GM19372 (cell line): Measurements from ENCODE around the gene BMP5.

Experiments
- ATAC-seq: cut with Tn5 transposase; IDR thresholded peaks from one replicate; pipeline ENCODE4 v1.9.1; 2021; ENCODE audit warnings: mild to moderate bottlenecking, low read depth, moderate library complexity; ENCODE audit not compliant: unreplicated experiment

Gene BMP5

DNA sequence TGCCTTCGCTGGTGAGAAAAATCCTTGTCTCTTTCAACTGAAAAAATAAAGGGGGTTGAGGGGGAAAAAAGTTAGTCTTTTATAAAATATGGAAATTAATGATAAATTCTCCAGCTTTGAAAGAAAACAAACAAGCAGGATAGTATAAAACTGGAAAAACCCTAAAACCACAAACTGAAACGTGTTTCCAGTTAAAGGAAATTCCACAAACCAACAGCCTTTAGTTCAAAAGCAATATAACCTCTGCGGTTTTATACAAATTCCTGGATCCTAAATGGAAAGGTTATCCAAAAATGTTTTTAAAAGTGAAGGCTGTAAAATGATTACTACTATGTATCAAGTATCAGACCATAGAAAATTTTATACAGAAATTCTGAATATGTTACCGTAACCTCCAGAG, 55.6 kb downstream of the BMP5 start:
- ATAC-seq, result no peak

DNA sequence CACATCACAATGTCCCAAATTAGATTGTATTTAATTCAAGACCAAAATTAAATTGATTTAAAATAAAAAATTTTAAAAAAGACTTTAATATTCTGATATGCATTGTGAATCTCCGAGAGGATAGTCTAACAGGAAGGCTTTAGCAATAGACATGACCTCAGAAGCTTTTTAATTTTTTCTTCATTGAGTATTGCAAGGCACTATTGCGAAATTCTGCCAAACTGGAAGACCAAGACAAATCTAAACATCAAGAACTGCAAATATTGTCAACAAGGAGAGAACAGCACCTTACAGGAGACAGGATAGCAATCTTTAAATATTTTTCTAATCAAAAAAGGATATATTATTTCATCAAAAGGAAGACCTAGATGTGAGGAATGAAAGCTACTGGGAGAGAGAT, 56.9 kb downstream of the BMP5 start:
- no peak for ATAC-seq

- ATAC-seq, result no peak
These were observed 62.9 kb downstream of the BMP5 start for GRCh38 chr6:55812509-55812908.

DNA sequence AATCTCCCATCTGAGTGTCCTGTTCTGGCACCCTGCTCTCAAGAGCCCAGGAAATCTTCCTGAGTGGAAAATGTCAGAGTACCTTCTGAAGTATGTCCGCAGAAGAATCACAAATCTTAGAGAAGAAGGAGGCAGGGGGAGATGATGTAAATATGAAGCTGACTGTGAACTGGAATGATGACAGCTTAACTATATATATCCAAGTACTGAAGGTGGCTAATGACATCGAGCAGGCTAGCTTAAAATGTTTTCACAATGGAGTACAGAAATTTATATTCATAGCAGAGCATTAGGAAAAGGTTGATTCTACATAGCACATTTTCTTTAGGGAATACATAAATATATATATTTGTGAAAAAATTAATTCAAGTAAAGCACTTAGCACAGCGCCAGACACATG, 64.3 kb downstream of the BMP5 start:
- no peak for ATAC-seq

GRCh38 chr6:55802259-55802658, 73.1 kb downstream of the BMP5 start:
- no peak for ATAC-seq

DNA sequence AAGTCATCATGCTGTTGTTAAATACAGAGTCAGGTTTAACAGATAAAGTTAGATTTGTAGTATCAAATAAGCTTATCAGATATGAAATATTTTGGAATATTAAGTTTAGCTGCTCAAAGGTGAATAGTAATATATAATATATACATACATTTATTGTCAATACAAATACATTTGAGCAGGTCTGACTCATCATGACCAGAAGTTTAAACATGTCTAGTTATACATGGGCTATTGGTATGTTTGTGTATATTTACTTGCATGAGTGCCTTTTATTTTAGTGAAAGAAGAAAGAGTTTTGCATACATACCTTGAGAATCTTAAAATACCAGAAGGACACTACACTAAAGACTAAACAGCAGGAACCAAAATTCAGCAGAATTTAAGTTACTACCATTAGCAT, 76.8 kb downstream of the BMP5 start:
- no peak for ATAC-seq

DNA sequence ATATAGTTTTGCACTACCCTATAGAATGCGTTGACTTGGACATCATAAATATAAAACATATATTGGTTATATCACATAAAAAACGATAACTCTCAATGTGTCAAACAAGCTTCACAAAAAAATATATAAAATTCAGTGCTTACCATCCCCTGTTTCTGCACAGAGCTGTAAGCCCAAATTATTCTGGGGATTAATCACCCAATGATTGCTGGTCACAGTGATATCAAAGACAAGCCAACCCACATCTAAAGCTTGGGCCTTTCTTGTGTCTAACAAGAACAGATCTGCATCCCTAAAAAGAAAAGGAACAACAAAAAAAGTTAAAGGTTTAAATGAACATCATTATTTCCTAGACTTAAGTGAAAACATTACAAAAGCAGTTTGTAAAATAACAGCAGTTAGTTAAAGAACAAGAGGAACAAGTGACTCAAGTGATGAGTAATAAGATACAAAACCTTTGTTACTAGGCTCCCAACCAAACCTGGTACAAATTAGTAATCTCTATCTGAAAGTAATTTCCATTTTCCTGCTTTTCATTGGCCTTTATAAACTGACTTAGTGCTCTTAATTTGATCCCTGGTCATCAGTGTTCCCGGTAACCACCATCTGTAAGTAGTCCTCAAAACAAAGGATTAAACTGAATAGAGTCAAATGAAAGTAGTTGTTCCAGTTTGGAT, 81.1 kb downstream of the BMP5 start:
- no peak for ATAC-seq

- ATAC-seq, result no peak
These were observed 90.1 kb downstream of the BMP5 start for GRCh38 chr6:55785273-55785672.

GRCh38 chr6:55782275-55782674, 93.1 kb downstream of the BMP5 start:
- no peak for ATAC-seq

DNA sequence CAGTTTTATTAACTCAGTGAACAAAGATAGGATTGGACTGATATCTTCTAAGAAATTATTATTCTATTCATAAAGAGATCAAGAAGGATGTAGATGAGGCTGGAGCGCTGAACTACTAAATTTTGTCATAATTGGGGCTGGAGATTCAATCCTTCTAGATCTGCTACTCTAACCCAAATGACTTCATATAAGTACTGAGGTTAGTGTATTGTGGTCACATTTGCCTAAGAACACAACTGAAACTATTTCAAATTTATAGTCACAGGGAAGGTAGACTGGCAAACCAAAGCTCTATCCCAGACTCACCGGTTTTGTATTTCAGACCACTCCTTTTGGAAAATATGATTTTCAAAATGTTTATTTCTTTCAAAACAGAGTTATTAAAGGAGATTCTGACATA, 96.7 kb downstream of the BMP5 start:
- ATAC-seq, result no peak

GRCh38 chr6:55777469-55777868, 97.9 kb downstream of the BMP5 start:
- no peak for ATAC-seq

GRCh38 chr6:55776113-55776512, 99.3 kb downstream of the BMP5 start:
- no peak for ATAC-seq

DNA sequence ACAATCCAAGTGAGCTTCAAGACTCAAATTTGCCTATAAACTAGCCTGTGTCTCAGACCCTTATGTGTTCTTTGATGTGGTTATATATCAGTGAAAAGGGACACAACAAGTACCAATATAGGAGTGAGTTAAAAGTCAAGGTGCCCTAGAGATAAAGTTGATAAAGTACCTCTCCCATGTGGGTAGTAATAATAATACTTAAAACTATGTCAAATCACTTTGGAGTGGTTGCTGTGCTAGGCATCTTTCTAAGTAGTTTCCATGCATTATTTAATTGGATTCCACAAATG, 100.4 kb downstream of the BMP5 start:
- ATAC-seq, result no peak

GRCh38 chr6:55774286-55775028, 100.9 kb downstream of the BMP5 start:
- ATAC-seq, result no peak

DNA sequence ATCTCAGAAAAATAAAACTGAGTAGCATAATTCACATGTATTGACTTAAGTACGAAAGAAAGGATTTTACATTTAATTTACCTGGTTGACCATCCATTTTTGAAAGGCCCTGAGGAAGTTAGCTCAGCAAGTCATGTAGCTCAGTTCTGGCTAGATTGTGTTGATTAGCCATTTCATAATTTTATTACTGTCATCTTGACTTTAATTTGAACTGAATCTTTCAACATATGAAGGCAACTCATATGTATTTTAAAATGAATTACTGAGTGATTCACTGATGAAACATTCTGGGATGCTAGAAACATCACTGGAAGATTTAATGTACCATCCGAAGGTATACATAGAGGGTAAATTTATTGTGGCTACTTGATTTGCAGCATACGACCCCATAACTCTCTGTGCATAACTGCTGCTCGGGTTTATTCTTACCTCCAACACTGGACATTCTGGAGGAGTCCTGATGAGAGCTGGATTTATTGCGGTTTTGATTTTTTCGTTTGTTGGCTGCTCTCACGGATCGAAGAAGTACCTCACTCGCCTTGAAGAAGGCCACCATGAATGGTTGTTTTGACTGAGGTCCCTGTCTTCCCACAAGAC, 101.7 kb downstream of the BMP5 start:
- no peak for ATAC-seq

- ATAC-seq, result no peak
These were observed 102.7 kb downstream of the BMP5 start for GRCh38 chr6:55772730-55773129.

GRCh38 chr6:55759536-55759935, 115.9 kb downstream of the BMP5 start:
- no peak for ATAC-seq

DNA sequence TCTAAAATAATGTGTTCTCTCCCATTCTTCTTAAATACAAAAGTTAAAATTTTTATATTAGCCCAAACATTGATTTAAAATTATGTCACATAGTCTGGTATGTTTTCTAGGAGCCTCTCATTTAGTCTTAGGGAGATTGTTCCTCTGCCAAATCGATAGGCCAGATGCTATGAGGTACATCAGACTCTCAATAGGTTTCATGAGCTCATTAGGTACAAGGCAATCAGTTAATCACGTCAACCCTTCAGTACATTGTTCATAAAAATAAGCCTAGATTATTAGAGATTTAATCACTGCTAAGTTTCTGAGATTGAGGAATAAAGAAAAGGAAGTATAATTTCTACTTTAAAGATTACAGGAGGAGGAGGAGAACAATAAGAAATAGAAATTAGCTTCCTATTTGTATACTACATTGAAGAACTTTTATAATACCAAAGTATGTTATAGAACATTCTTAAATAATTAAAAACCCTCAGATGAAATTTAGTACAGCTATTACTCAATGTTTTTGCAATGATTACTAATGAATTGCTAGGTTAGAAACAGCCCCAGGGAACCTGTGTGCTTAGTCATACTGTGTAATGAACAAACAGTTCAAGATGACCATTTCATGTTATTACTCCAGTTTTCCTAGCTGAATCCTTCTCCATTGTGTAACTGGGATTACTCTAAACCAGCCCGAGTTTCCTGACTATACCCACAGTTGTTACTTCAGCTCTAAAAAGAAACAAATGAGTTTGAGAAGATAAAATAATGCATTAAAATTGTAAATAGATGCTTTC, 117.0 kb downstream of the BMP5 start:
- ATAC-seq, result no peak

DNA sequence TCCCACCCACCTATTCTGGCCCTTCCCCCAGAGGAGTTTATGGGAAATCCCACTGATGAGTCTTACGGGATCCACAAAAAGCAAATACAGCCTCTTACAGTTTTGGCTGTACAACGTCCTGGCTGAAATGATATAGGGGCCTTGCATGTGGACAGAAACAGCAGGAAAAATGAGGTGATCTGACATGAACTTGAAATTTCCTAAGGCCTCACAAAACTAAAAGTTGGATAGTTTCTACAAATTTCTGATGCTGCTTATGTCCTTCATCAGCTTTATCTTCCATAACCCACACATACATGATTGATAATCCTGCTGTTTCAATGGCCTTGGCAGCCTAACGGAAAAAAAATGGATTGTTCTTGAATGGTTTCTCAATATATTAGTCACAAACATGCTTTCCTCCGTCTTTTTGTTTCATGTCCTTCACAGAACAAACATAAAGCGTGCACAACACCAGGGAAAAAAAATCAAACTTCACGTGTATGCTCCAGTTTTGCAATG, 118.8 kb downstream of the BMP5 start:
- no peak for ATAC-seq

DNA sequence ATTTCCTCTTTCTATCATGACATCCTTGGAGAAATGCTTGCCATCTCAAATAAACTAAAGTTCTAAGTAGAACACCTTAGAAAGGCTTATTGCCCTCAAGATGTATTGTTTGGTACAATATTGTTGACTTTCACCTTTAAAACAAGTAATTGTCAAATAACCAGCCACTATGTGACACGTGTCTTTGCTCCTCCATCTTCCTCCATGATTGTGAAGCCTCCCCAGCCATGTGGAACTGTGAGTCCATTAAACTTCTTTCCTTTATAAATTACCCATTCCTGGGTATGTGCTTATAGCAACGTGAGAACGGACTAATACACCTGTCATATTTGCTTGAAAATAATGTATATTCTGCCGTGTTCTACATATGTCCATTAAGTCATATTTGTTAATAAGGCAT, 126.5 kb downstream of the BMP5 start:
- ATAC-seq, result no peak

DNA sequence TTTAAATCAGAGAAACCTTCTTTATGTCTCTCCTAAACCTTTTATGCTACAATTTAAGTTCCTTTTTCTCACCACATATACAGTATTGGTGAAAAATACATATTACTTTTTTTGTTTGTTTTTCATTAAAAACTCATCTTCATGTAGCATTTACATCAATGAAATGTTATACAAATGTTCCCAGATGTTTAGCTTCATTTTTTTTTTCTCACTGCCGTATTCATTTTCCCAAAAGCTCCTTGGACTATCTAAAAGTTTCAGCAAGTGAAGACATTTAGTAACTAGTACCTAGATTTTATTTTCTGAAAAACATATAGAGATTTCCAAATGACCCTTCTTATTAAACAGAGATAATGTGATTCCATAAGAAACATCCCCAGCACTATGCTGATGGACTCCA, 128.9 kb downstream of the BMP5 start:
- no peak for ATAC-seq
